NOMO-1 treated with DMSO at 0.1 percent for 48 hours (cell line): Measurements from ENCODE around the gene C5AR2.
"Not testable (repeated sequence)": the region's sequence is repeated elsewhere in the genome, so short reads cannot be mapped to it uniquely, and the experiment has no call there.

ENCODE experiments used
- DNase-seq: peaks from one replicate; lab custom pipeline; 2025; ENCODE audit not compliant: unreplicated experiment; lab: John Stamatoyannopoulos, UW

The C5AR2 gene

GRCh38 chr19:47323409-47323808, 8.6 kb upstream of the C5AR2 start:
- DNase-seq, result no peak

GRCh38 chr19:47323872-47324271, 8.1 kb upstream of the C5AR2 start:
- no peak for DNase-seq

GRCh38 chr19:47324502-47324901, 7.5 kb upstream of the C5AR2 start:
- DNase-seq, result peak; percentile 55

- DNase-seq, result peak; percentile 44
Measured at GRCh38 chr19:47330466-47330869, 1.5 kb upstream of the C5AR2 start.

- no peak for DNase-seq
Measured at GRCh38 chr19:47331490-47331889, 485 bp upstream of the C5AR2 start.

GRCh38 chr19:47336765-47337718, 5.1 kb downstream of the C5AR2 start:
- peak; percentile 84 for DNase-seq

- DNase-seq, result no peak
Measured at GRCh38 chr19:47339196-47339880, 7.4 kb downstream of the C5AR2 start.

GRCh38 chr19:47340477-47341208, 8.7 kb downstream of the C5AR2 start:
- DNase-seq, result no peak

- DNase-seq, result no peak
Measured at GRCh38 chr19:47341734-47342133, 9.8 kb downstream of the C5AR2 start.

- DNase-seq, result no peak
Measured at GRCh38 chr19:47343194-47343802, 11.3 kb downstream of the C5AR2 start.

- DNase-seq, result no peak
Measured at GRCh38 chr19:47344425-47344824, 12.4 kb downstream of the C5AR2 start.

- DNase-seq, result not testable (repeated sequence)
Measured at GRCh38 chr19:47346024-47346423, 14.0 kb downstream of the C5AR2 start.

- DNase-seq, result peak; percentile 99
Measured at GRCh38 chr19:47348819-47349795, 17.1 kb downstream of the C5AR2 start, which contains the start of gene DHX34. TSS of gene DHX34 (plus strand) at chr19:47349315. CDS start at chr19:47353031, 3,716 bp downstream.

GRCh38 chr19:47350630-47351029, 18.7 kb downstream of the C5AR2 start:
- no peak for DNase-seq

GRCh38 chr19:47351548-47351947, 19.6 kb downstream of the C5AR2 start:
- peak; percentile 1 for DNase-seq

GRCh38 chr19:47352095-47352494, 20.1 kb downstream of the C5AR2 start:
- DNase-seq, result no peak

GRCh38 chr19:47353307-47353712, 21.3 kb downstream of the C5AR2 start:
- DNase-seq, result no peak

GRCh38 chr19:47356900-47357299, 24.9 kb downstream of the C5AR2 start:
- no peak for DNase-seq

GRCh38 chr19:47357788-47358680, 26.1 kb downstream of the C5AR2 start:
- DNase-seq, result no peak
